Measurements from ENCODE around the gene CRISPLD2.

CRISPLD2 gene

GRCh38 chr16:84791088-84791487 is 28.7 kb upstream of the CRISPLD2 start:
- no peak overlapping the region for H3K4me3 ChIP-seq
- no peaks in the 10 kb centered on the region for H3K27me3 ChIP-seq
- no peak for DNase-seq
- H3K9me3 ChIP-seq: no peaks in the 10 kb centered on the region
- peak overlapping the region in 1 of 2 donors; percentile 37 for H3K27ac ChIP-seq
- H3K36me3 ChIP-seq: no peaks in the 10 kb centered on the region
- peaks cover 0 to 28% (median 8%) of the 10 kb centered on the region in 4 donors for H3K4me1 ChIP-seq
- no peak for TF ChIP-seq CTCF (IDR thresholded peaks at IDR 0.05)
- intact Hi-C loops (cut with DNase I; ENCODE audit: low total_unique reads): no loop called here

GRCh38 chr16:84791501-84791900 is 28.3 kb upstream of the CRISPLD2 start:
- Histone ChIP-seq H3K4me3 (no peak overlapping the region), H3K4me1 (peaks cover 0 to 25% (median 5%) of the 10 kb centered on the region in 4 donors), H3K36me3 (no peaks in the 10 kb centered on the region), H3K9me3 (no peaks in the 10 kb centered on the region), H3K27me3 (no peaks in the 10 kb centered on the region), H3K27ac (peak overlapping the region in 1 of 2 donors; percentile 37)
- TF ChIP-seq CTCF (IDR thresholded peaks at IDR 0.05): no peak
- DNase-seq: no peak
- intact Hi-C loops (cut with DNase I; ENCODE audit: low total_unique reads): no loop called here

DNA sequence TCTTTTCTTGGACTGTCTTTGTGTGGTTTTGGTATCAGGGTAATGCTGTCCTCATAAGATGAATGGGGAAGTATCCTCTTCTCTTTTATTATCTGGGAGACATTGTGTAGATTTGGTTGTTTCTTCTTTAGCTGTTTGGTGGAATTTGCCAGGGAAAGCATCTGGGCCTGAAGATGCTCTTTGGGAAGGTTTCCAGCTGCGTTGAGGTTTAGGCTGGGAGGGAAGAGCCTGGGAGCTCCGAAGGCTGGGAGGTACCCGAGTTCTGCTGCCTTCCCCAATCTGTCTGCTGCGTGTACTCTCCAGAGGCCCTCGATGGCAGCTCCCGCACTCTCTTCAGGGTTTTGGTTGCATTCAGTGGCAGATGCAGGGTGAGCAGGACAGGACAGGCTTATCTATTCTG is 25.6 kb upstream of the CRISPLD2 start:
- Histone ChIP-seq H3K27ac (peak overlapping the region in 1 of 2 donors; percentile 66), H3K4me3 (no peak overlapping the region), H3K27me3 (no peaks in the 10 kb centered on the region), H3K4me1 (peaks cover 0 to 16% (median 1%) of the 10 kb centered on the region in 4 donors), H3K9me3 (no peaks in the 10 kb centered on the region), H3K36me3 (no peaks in the 10 kb centered on the region)
- TF ChIP-seq CTCF (IDR thresholded peaks at IDR 0.05): no peak
- no peak for DNase-seq
- intact Hi-C loops (cut with DNase I; ENCODE audit: low total_unique reads): no loop called here

DNA sequence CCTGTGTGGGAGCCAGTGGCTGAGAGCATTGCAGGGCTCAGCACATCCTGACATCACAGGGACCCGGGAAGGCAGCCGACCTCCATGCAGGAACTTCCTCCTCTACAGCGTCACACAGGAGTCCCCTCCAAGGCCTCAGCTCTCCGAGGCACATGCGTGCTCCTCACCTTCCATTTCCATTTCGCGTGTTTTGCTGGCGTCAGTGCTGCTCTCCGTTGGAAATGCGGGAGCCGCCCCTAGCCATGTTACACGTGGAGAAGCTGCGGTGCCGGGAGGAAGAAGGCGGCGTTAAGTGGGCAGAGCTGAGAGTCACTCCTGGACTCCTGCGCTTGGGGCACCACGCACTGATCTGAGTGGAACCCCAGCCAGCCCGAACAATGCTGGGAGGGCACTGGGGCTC is 25.2 kb upstream of the CRISPLD2 start:
- Histone ChIP-seq H3K27ac (peak overlapping the region; percentile 56 to 66), H3K36me3 (no peaks in the 10 kb centered on the region), H3K9me3 (no peaks in the 10 kb centered on the region), H3K4me1 (peaks cover 0 to 16% (median 1%) of the 10 kb centered on the region in 4 donors), H3K27me3 (no peaks in the 10 kb centered on the region), H3K4me3 (peak overlapping the region in 1 of 2 donors; percentile 20)
- DNase-seq: no peak
- no peak for TF ChIP-seq CTCF (IDR thresholded peaks at IDR 0.05)
- intact Hi-C loops (cut with DNase I; ENCODE audit: low total_unique reads): no loop called here

- Histone ChIP-seq H3K27ac (peak overlapping the region; percentile 56 to 66), H3K9me3 (no peaks in the 10 kb centered on the region), H3K36me3 (no peaks in the 10 kb centered on the region), H3K27me3 (no peaks in the 10 kb centered on the region), H3K4me1 (peaks cover 0 to 16% (median 1%) of the 10 kb centered on the region in 4 donors), H3K4me3 (peak overlapping the region; percentile 20 to 38)
- no peak for TF ChIP-seq CTCF (IDR thresholded peaks at IDR 0.05)
- DNase-seq: peak; percentile 84 to 95
- intact Hi-C loops (cut with DNase I; ENCODE audit: low total_unique reads): no loop called here
Observed at GRCh38 chr16:84795329-84796053, 24.3 kb upstream of the CRISPLD2 start.
